Upper lobe of right lung (tissue), 1 donor: ENCODE data around the gene TNS1. TPM values are rescaled to one million over a fixed set of nuclear protein-coding genes. Genes with fewer than 3 reads are reported as not detected.

Experiments
- ATAC-seq: fragments of 200-7000 bp; cut with Tn5 transposase; one replicate; pipeline ENCODE4 v1.9.1; 2020; ENCODE audit warnings: mild to moderate bottlenecking, moderate library complexity
- DNase-seq: peaks from one replicate; pipeline ENCODE4 v3.0.0-alpha.2; 2020
- H3K27ac ChIP-seq: fragments of 200-600 bp; one replicate; pipeline ENCODE4 v1.8.0; 2022
- H3K27me3 ChIP-seq: fragments of 200-600 bp; one replicate; pipeline ENCODE4 v1.8.0; 2022; ENCODE audit warnings: mild to moderate bottlenecking
- H3K36me3 ChIP-seq: fragments of 200-600 bp; one replicate; pipeline ENCODE4 v1.8.0; 2022
- H3K4me1 ChIP-seq: fragments of 200-600 bp; one replicate; pipeline ENCODE4 v1.8.0; 2022
- H3K4me3 ChIP-seq: fragments of 200-600 bp; one replicate; pipeline ENCODE4 v1.8.0; 2022; ENCODE audit warnings: mild to moderate bottlenecking
- H3K9me3 ChIP-seq: fragments of 200-600 bp; one replicate; pipeline ENCODE4 v1.8.0; 2022
- CTCF ChIP-seq: fragments of 200-600 bp; IDR thresholded peaks from one replicate; pipeline ENCODE4 v1.8.0; 2022; ENCODE audit warnings: antibody characterized with exemption
- intact Hi-C: fragments of 100-400 bp; cut with DNase I; formaldehyde crosslinking; loops from one replicate; pipeline ENCODE4 v1.11.0; 2022
- total RNA-seq: library from RNA; stranded (reverse); fragmentation: NEBNext Ultra II Directional; extraction: Animal tissue kit (Norgen Biotek cat#: 25700); gene quantifications from one replicate; pipeline ENCODE4 v1.2.1, GENCODE V29; 2021
- donor health status: DM: no; HTN: yes; CAD: no; lungs with severe emphysema.

TNS1 gene
- total RNA-seq, 1 donor from 2014 or later, result 669 TPM

GRCh38 chr2:217777906-217778305, 224.9 kb downstream of the TNS1 start:
- TF ChIP-seq CTCF, result no peak
- Histone ChIP-seq H3K27me3 (no peaks in the 10 kb centered on the region), H3K36me3 (peaks cover 3% of the 10 kb centered on the region), H3K9me3 (no peaks in the 10 kb centered on the region), H3K4me1 (no peaks in the 10 kb centered on the region), H3K27ac (no peak overlapping the region), H3K4me3 (no peak overlapping the region)
- intact Hi-C loops, result no loop called here
- no peak for DNase-seq
- no peak for ATAC-seq

GRCh38 chr2:217776631-217777030, 226.2 kb downstream of the TNS1 start:
- Histone ChIP-seq H3K27me3 (no peaks in the 10 kb centered on the region), H3K27ac (no peak overlapping the region), H3K4me1 (no peaks in the 10 kb centered on the region), H3K4me3 (no peak overlapping the region), H3K36me3 (peaks cover 3% of the 10 kb centered on the region), H3K9me3 (no peaks in the 10 kb centered on the region)
- DNase-seq (no peak), ATAC-seq (no peak)
- intact Hi-C loops, result no loop called here
- TF ChIP-seq CTCF, result no peak

GRCh38 chr2:217775920-217776503, 226.8 kb downstream of the TNS1 start:
- Histone ChIP-seq H3K4me3 (no peak overlapping the region), H3K36me3 (peaks cover 3% of the 10 kb centered on the region), H3K27ac (no peak overlapping the region), H3K4me1 (no peaks in the 10 kb centered on the region), H3K9me3 (no peaks in the 10 kb centered on the region), H3K27me3 (no peaks in the 10 kb centered on the region)
- DNase-seq (no peak), ATAC-seq (no peak)
- intact Hi-C loops, result no loop called here
- TF ChIP-seq CTCF, result no peak

GRCh38 chr2:217774232-217774631, 228.6 kb downstream of the TNS1 start:
- no peak for DNase-seq
- ATAC-seq, result no peak
- Histone ChIP-seq H3K4me1 (no peaks in the 10 kb centered on the region), H3K4me3 (no peak overlapping the region), H3K9me3 (no peaks in the 10 kb centered on the region), H3K27me3 (no peaks in the 10 kb centered on the region), H3K27ac (no peak overlapping the region), H3K36me3 (peaks cover 3% of the 10 kb centered on the region)
- no peak for TF ChIP-seq CTCF
- intact Hi-C loops, result no loop called here

GRCh38 chr2:217773539-217773938, 229.3 kb downstream of the TNS1 start:
- Histone ChIP-seq H3K27me3 (no peaks in the 10 kb centered on the region), H3K36me3 (peaks cover 3% of the 10 kb centered on the region), H3K4me1 (no peaks in the 10 kb centered on the region), H3K4me3 (no peak overlapping the region), H3K9me3 (no peaks in the 10 kb centered on the region), H3K27ac (no peak overlapping the region)
- intact Hi-C loops, result no loop called here
- ATAC-seq, result no peak
- no peak for DNase-seq
- TF ChIP-seq CTCF, result no peak

GRCh38 chr2:217766356-217766755, 236.4 kb downstream of the TNS1 start:
- no peaks in the 10 kb centered on the region for H3K4me1 ChIP-seq
- DNase-seq (no peak), ATAC-seq (no peak)
- H3K27ac ChIP-seq, result no peak overlapping the region
- no peaks in the 10 kb centered on the region for H3K27me3 ChIP-seq
- H3K9me3 ChIP-seq, result no peaks in the 10 kb centered on the region
- no peak for TF ChIP-seq CTCF
- no peak overlapping the region for H3K4me3 ChIP-seq
- intact Hi-C loops, result no loop called here
- H3K36me3 ChIP-seq, result no peaks in the 10 kb centered on the region
